Stimulated activated CD4-positive, alpha-beta T cell treated with anti-CD3 and anti-CD28 coated beads, Interleukin-15, amount 100 ng/mL, for 24 hours (primary cell): Measurements from ENCODE around the gene TRMT2A.
"Not testable (repeated sequence)": the region's sequence is repeated elsewhere in the genome, so short reads cannot be mapped to it uniquely, and the experiment has no call there.

ENCODE experiments used
- DNase-seq: peaks from one replicate; pipeline ENCODE4 v3.0.0-alpha.2; 2020

Gene TRMT2A

DNA sequence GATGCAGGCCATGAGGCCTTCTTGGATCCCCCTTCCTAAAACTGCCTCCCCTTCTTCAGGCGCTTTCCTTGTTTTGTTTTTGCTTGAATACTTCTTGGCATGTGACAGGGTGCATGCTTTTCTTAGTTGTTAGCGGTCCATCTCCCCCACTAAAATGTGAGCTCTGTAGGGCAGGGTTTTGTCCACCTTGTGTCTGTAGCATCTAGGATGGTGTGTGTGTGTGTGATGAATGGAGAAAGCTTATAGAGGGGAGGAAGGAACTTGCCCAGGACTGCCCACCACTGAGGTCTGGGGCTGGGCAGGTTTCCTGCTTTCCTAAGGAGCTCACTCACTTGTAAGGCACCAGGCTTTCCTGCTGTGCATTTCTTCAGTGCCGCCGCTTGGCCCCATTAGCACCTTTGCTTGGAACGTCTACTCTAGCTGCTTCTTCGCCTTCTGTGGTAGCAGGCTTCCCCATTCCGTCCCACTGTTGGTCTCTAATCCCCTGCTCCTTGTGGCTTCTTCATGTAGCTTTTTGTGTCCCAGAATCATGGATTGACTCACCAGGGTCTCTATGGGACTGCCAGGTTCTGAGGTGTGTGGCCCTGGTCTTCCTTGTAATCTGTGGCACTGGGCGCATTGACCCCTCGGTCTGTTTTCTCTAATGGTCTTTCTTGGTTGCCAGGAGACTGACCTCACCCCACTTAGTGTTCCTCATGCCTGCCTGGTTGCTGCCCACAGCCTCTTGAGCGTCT is 33.7 kb downstream of the TRMT2A start:
- DNase-seq, result no peak

DNA sequence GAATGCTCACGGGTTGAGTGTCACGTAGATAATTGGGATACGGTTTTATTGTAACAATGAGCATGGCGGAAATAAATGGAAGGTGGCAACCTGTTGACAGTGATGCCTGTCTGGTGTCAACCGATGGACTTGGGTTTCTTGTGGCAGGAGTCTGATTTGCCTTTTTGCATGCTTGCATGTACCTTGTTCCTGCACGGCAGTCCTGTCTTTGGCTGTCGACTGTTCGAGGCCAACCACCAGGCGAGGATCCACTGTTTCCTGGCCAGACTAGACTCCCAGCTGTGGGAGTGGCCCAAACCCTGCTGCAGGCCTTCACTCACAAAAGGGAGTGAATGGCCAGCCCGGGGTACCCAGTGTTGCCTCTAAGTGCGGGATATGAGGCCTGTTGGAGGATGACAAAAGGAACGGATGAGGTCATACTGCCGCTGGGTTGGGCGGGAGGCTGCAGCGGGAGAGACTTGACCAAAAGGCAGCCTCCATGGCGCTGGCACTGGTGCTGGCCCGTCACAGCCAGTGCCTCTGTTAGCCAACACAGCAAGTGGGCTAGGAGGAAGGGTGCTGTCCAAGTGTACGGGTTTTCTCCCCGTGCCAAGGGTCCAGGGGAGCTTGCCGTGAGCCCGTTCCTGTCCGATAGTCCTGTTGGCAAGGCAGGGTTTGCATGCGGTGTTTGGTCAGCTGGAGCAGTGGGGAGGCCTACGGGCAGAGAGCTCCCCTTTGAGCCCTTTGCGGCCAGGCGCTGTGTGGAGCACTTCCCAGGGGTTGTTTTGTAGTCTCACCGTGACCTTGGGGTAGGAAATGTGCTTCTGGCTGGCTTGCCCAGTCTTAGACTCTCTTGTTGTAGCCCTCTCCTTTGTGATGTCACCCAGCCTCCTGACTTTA is 36.0 kb downstream of the TRMT2A start:
- peak; percentile 12 for DNase-seq

DNA sequence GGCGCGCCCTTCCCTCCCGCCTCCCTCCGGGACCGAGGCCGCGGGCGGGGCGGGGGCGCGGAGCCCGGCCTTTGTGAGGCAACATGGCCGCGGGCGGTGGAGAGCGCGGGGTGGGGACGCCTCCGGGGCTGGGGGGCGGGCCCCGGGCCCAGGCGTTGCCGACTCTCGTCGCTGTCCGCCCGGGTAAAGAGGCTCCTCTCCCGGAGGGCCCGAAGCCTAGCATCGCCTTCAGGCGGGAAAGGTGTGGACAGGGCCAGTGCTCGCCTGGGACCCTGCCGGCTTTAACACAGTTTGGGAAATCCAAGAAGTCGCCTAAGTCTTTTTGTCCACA is 36.6 kb downstream of the TRMT2A start:
- peak; percentile 82 for DNase-seq

DNA sequence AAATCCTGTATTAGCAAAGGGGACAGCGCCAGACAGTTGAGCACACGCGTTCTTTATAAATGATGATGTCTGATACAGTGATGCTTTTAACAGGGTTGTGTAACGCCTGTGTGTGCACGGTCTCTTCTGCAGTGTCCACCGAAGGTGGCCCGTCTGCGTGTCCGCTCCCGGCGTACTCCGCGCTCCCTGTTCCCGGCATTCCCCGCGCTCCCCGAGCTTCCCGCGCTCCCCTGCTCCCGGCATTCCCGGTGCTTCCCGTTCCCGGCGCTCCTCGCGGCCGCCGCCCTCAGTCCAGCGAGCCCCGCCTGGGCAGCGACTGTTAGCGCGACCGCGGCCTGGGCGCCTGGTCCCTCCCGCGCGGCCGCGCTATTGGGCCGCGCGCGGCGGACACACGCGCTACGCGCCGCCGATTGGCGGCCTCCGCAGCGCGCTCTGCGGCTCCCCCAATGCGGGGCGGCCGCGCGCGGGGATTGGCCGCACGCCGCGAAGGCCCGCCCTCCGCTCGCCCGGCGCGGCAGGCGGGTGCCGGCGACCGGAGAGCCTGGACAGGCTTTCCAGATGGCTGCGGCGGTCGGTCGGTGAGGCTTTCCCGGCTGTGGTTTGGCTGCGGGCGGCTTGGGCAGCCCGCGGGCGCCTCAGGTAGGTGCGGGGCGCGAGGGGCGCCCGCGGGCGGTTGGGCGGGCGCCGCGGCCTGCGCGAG is 37.1 kb downstream of the TRMT2A start, which contains the start of gene DGCR8:
DGCR8 (plus strand) TSS at position 497 of the 700 bp plus-strand sequence. CDS start 5,723 bp downstream, outside the sequence.
- peak; percentile 78 for DNase-seq

DNA sequence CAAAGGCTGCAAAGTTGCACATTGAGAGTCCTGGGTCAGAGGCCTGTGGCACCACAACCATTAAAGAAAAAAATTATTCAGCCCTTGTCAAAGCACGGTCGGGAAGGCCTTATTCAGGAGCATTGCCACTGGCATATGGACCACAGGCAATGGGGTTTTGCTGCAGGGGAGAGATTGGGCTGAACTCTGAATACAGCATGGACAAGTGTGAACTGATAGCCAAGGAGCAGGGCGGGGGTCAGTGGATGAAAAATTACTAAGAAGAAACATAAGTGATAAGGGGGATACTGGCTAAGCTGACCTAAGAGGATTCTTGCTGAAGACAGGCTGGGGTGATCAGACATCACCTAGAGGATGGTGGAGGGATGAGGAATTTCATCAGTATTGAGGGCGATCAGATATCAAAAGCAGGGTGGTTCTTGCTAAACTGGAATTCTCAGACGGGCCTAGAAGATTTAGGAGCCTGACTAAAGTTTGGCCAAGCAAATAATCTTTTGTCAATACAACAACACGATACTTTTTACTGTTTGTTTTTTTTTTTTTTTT is 40.3 kb downstream of the TRMT2A start:
- DNase-seq, result no peak

DNA sequence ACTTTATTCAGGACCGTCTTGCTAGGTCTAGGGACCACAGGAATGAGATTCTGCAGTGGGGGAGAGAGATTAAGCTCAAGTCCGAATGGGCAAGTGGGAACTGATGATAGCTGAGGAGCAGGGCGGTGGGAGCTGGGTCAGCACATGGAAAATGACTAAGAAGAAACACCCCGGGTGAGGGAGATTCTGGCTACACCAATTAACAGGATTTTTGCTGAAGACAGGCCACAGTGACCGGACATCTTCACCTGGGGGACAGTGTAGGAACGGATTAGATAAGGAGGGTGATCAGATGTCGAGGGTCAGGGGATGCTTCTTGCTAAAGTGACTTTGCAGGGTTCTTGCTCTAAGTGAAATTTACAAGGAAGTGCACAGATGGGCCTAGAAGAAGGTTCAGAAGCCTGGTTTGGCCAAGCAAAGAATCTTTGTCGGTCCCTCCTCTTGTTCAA is 45.5 kb downstream of the TRMT2A start:
- no peak for DNase-seq

DNA sequence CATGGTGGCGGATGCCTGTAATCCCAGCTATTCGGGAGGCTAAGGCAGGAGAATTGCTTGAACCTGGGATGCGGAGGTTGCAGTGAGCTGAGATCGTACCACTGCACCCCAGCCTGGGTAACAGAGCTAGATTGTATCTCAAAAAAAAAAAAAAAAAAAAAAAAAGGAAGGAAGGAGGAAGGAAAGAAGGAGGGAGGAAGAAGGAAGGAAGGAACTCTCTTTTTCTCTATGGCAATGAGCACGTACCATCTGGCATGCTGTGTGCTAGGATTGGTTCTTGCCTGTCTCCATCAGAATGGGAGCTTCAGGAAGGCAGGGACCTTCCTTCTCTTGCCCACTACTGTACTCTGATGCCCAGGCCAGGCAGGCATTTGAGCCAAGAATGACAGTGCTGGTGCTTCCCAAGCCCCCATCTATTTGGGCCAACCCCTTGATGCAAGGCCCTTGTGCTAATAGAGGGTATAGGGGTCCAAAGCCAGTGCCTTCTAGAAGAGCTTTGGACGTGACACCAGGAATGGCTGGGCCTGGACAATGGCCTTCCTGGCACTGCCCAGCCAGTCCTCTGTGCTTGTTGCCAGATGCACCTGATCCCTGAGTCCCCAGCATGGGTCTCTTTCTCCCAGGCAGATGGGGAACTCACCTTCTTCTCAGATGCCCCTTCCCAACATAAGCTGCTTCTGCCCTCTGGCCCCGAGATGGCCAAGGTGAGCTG is 47.5 kb downstream of the TRMT2A start:
- DNase-seq, result no peak

DNA sequence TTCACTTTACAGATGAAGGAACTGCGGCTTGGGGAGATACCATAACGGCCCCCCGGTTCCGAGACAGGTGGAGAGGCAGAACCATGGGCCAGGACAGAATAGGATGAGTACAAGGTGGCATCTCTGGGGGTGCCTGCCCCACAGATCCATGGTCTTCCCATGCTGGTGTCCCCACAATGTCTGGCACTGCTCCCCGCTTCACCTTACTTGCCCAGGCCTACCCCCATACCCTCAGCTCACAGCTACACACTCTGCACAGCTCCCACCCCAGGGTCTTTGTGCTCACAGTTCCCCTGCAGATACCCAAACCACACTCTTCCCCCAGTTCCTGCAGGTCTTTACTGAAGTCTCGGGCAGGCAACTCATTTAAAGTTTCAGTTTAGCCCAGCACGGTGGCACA is 48.4 kb downstream of the TRMT2A start:
- no peak for DNase-seq

DNA sequence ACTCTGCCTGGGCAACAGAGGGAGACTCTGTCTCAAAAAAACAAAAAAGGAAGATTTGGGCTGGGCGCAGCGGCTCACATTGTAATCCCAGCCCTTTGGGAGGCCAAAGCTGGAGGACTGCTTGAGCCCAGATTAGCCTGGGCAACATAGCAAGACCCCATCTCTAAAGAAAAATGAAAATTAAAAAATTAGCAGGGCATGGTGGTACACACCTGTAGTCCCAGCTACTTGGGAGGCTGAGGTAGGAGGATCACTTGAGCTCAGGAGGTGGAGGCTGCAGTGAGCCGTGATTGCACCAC is 49.7 kb downstream of the TRMT2A start:
- not testable (repeated sequence) for DNase-seq

DNA sequence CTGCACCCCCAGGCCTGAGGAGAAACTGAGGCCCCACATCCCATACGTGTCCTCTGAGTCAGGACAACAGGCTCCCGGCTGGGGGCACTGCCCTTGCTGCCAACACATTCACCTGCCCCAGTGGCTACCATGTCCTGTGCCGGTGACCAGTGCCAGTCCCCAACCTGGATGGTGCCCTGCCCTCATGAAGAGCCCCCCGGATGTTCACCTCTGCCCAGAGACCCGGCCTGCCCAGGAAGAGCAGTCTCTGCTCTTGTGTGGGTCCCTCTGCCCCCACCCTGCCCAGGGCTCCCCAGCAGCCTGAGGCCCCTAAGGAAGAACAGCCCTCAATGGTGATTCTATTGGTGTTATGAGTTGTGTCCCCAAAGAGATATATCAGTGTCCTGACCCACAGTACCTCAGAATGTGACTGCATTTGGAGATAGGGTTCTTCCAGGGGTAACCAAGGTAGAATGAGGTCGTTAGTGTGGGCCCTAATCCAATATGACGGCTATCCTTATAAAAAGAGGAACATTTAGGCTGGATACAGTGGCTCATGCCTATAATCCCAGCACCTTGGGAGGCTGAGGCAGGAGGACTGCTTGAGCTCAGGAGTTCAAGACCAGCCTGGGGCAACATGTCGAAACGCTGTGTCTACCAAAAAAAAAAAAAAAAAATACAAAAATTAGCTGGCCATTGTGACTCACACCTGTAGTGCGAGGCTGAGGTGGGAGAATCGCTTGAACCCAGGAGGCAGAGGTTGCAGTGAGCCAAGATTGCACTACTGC is 50.2 kb downstream of the TRMT2A start:
- no peak for DNase-seq

DNA sequence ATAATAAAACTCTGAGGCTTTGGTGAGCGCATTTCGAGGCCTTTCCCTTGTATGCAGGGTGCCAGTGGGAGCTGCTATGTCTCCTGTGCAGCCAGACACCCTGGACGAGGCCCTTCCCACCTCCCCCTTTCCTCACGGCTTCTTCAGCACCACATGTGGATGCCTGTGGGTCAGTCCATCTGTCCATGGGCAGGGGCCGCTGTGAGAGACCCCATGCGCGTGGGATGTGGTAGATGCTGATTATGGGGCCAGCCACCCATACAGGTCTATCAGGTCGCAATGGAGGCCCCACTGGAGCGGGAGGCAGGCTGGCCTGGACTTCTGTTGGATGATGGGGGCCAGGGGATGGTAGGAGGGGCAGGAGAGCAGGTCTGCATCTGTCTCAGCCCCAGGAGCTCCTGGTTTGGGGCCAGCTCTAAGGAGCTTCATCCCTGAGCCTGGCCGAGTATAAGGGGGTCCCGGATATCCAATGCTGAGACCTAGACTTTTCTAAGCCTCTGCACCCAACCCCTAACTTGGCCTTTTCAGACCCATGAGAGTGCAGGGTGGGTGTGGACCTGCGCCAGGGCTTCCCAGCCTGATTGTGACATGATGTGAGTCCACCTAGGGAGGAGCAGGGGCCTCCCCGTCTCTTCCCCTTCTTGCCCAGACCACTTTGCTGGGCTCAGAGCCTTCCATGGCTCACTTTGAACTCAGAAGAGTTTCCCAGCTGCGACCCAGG is 51.0 kb downstream of the TRMT2A start:
- DNase-seq, result no peak

DNA sequence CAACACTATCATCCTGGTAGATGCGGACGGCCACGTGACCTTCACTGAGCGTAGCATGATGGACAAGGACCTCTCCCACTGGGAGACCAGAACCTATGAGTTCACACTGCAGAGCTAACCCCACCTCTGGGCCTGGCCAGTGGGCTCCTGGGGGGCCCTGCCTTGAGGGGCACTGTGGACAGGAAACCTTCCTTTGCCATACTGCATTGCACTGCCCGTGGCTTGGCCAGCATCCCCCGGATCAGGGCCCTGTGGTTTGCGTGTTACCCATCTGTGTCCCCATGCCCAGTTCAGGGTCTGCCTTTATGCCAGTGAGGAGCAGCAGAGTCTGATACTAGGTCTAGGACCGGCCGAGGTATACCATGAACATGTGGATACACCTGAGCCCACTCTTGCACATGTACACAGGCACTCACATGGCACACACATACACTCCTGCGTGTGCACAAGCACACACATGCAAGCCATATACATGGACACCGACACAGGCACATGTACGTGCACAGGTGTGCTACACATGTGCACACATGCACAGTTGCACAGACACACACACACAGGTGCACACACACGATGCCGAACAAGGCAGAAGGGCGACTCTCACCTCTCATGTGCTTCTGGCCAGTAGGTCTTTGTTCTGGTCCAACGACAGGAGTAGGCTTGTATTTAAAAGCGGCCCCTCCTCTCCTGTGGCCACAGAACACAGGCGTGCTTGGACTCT is 52.3 kb downstream of the TRMT2A start:
- no peak for DNase-seq

DNA sequence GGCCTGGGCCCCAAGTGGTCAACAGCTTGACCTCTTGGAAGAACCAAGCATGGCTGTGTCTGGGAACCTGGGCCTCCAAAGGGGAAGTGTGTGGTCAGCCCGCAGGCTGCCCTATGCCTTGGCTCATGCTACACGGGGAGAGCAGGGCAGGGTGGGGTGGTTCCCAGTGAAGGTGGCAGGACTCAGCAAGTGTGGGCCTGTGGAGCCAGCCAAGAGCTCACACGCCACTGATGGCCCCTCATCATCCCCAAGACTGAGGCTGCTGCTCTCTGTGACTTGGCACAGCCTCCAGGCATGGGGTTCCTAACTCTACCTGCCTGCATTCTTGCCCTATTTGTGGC is 52.9 kb downstream of the TRMT2A start:
- no peak for DNase-seq

DNA sequence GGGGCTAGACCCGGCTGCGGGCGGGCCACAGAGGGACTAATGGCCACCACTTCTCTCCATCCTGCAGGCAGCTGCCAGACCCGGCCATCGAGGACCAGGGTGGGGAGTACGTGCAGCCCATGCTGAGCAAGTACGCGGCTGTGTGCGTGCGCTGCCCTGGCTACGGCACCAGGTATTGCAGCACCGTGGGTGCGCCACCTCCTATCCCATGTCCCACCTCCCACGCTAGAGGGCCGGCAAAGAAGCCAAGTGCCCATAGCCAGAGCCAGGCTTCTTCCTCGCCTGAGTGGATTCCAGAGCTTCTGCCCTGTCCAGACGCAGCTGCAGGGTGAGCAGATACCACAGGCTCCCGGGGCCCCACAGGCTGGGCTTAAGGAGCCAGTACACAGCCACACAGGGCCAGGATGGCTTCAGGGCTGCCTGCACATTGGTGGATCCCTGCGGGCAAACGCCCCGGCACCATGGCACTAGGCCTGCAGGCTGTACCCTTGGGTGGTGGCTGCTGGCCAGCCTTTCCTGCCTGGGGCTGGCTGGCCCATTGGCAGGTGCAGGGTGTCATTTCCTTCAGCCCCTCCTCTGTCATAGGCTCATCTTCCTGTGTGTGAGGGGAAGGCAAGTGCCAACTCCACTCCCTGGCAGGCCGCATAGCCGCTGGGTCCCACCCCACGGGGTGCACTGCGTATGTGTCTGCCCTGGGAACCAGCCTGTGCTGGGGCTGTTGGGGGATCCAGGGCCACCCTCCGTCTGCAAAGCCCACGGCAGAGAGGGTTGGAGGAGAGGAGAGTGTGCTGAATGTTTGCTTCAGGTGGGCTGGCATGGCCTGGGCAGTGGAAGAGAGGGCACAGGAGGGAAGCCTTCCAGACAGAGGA is 53.5 kb downstream of the TRMT2A start:
- no peak for DNase-seq

DNA sequence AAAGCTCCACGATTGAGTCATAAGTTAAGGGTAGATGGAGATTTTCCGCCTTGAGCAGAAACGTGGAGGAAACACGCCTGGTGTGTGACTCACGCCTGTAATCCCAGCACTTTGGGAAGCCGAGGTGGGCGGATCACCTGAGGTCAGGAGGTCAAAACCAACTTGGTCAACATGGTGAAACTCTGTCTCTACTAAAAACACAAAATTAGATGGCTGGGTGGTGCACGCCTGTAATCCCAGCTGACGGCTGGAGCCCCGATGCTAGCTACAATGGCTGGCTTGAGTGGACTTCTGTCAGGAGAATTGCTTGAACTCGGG is 54.3 kb downstream of the TRMT2A start:
- no peak for DNase-seq

DNA sequence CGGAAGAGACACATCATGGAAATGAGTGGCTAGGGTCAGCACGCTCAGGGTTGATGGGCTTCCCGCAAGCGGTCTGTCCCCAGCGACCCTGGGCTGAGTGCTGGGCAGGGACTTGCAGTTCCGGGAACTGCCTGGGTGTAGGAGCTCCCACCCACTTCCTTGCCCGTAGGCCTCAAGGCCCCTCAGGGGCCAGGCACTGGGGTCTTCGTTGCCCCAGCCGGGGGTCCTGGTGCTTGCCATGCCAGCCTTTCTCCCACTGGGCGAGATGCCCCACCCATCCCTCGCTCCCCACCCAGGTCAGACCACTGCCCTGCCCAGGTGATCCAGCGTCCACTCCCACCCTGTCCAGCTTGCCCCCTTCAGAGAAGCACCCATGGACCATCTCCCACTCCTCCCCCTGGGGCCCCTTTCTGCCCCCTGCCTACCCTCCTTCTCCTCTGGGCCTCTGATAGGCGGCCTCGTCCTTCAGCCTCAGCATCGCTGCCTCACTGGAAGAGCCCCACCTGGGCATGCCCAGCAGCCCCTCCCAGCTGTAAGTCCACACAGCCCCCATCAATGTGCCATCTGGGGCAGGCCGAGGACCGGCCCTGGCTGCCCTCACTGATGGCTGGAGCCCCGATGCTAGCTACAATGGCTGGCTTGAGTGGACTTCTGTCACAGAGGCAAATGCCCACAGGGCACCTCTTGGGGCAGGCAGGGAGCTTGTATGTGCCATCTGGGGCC is 54.8 kb downstream of the TRMT2A start:
- no peak for DNase-seq
